ENCODE results near the gene R3HDM2. TPM values are rescaled to one million over a fixed set of nuclear protein-coding genes. Genes with fewer than 3 reads are reported as not detected.

The R3HDM2 gene
- total and polyA plus RNA-seq, 2 of the 13 experiments (the other 11 are each of a cell fraction or from before 2014, with no cell fraction given): 11.1 to 23.5 TPM

DNA sequence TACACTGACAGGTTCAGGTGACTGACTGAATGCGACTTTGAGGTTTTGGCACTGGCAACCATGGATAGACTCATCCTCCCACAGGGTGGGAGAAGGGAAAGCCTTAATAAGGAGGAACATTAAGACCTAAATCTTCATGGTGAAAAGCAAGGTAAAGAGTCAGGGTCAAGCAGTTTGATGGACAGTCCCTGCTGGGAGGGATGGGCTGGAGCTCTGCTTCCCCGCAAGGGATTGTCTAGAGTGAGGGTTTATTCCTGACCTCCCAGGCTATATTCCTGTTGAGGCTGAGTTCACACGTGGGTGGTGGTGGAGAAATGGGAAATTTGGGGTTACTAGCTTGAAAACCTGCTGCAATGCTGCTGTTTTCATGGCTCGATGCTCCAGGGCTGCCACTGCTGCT is 170.5 kb downstream of the R3HDM2 start:
- TF ChIP-seq ZNF720 (CRISPR knock-in tag; IDR thresholded peaks at IDR 0.05) (no peak), ZFP36L1 (CRISPR knock-in tag; IDR thresholded peaks at IDR 0.05) (no peak), POGZ (CRISPR knock-in tag; IDR thresholded peaks at IDR 0.05) (no peak), NFATC3 (CRISPR knock-in tag; IDR thresholded peaks at IDR 0.05) (no peak), ZNF567 (CRISPR knock-in tag; IDR thresholded peaks at IDR 0.05; ENCODE audit: borderline replicate concordance) (no peak), STAT5B (CRISPR knock-in tag; IDR thresholded peaks at IDR 0.05) (no peak), NR2F1 (CRISPR knock-in tag; IDR thresholded peaks at IDR 0.05) (no peak), POLR2A (IDR thresholded peaks at IDR 0.05; ENCODE audit: insufficient read depth in 1 of 2, low read depth in 2 of 2, low read length in 2 of 2) (no peak), ZNF33B (CRISPR knock-in tag; IDR thresholded peaks at IDR 0.05) (no peak), ZNF558 (CRISPR knock-in tag; IDR thresholded peaks at IDR 0.05; ENCODE audit: borderline replicate concordance) (no peak), NCOR1 (IDR thresholded peaks at IDR 0.05; ENCODE audit: borderline replicate concordance, low read length) (no peak)
- TF ChIP-seq, protein P1, sequence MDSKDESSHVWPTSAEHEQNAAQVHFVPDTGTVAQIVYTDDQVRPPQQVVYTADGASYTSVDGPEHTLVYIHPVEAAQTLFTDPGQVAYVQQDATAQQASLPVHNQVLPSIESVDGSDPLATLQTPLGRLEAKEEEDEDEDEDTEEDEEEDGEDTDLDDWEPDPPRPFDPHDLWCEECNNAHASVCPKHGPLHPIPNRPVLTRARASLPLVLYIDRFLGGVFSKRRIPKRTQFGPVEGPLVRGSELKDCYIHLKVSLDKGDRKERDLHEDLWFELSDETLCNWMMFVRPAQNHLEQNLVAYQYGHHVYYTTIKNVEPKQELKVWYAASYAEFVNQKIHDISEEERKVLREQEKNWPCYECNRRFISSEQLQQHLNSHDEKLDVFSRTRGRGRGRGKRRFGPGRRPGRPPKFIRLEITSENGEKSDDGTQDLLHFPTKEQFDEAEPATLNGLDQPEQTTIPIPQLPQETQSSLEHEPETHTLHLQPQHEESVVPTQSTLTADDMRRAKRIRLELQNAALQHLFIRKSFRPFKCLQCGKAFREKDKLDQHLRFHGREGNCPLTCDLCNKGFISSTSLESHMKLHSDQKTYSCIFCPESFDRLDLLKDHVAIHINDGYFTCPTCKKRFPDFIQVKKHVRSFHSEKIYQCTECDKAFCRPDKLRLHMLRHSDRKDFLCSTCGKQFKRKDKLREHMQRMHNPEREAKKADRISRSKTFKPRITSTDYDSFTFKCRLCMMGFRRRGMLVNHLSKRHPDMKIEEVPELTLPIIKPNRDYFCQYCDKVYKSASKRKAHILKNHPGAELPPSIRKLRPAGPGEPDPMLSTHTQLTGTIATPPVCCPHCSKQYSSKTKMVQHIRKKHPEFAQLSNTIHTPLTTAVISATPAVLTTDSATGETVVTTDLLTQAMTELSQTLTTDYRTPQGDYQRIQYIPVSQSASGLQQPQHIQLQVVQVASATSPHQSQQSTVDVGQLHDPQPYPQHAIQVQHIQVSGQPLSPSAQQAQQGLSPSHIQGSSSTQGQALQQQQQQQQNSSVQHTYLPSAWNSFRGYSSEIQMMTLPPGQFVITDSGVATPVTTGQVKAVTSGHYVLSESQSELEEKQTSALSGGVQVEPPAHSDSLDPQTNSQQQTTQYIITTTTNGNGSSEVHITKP (CRISPR knock-in tag; IDR thresholded peaks at IDR 0.05; ENCODE audit: low read depth): no peak
- TF ChIP-seq, protein P2, sequence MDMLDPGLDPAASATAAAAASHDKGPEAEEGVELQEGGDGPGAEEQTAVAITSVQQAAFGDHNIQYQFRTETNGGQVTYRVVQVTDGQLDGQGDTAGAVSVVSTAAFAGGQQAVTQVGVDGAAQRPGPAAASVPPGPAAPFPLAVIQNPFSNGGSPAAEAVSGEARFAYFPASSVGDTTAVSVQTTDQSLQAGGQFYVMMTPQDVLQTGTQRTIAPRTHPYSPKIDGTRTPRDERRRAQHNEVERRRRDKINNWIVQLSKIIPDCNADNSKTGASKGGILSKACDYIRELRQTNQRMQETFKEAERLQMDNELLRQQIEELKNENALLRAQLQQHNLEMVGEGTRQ (IDR thresholded peaks at IDR 0.05; ENCODE audit: low read depth, low read length): no peak
- TF ChIP-seq, protein P2 (CRISPR knock-in tag; IDR thresholded peaks at IDR 0.05; ENCODE audit: borderline replicate concordance): no peak
- TF ChIP-seq, protein P3, sequence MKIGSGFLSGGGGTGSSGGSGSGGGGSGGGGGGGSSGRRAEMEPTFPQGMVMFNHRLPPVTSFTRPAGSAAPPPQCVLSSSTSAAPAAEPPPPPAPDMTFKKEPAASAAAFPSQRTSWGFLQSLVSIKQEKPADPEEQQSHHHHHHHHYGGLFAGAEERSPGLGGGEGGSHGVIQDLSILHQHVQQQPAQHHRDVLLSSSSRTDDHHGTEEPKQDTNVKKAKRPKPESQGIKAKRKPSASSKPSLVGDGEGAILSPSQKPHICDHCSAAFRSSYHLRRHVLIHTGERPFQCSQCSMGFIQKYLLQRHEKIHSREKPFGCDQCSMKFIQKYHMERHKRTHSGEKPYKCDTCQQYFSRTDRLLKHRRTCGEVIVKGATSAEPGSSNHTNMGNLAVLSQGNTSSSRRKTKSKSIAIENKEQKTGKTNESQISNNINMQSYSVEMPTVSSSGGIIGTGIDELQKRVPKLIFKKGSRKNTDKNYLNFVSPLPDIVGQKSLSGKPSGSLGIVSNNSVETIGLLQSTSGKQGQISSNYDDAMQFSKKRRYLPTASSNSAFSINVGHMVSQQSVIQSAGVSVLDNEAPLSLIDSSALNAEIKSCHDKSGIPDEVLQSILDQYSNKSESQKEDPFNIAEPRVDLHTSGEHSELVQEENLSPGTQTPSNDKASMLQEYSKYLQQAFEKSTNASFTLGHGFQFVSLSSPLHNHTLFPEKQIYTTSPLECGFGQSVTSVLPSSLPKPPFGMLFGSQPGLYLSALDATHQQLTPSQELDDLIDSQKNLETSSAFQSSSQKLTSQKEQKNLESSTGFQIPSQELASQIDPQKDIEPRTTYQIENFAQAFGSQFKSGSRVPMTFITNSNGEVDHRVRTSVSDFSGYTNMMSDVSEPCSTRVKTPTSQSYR (CRISPR knock-in tag; IDR thresholded peaks at IDR 0.05; ENCODE audit: borderline replicate concordance): no peak
- Histone ChIP-seq H3K4me3 (replicated peaks in 1 of 3; ENCODE audit: insufficient read depth in 1 of 3, low read depth in 2 of 3, low read length in 3 of 3) (no peak overlapping the region), H3K4me1 (ENCODE audit: insufficient read depth, low read length) (peaks cover 13% of the 10 kb centered on the region), H3K79me2 (ENCODE audit: insufficient read depth, low read length) (no peaks in the 10 kb centered on the region), H3K36me3 (replicated peaks in 1 of 2; ENCODE audit: control insufficient read depth in 1 of 2, insufficient read depth in 2 of 2, low read length in 2 of 2) (peaks cover 9 to 46% of the 10 kb centered on the region in 2 experiments), H4K20me1 (ENCODE audit: insufficient read depth, low read length) (no peaks in the 10 kb centered on the region), H3K4me2 (ENCODE audit: low read depth, low read length) (no peak overlapping the region), H3K27me3 (ENCODE audit: control insufficient read depth in 1 of 2, insufficient read depth in 2 of 2, low read length in 2 of 2) (no peaks in the 10 kb centered on the region), H3K9ac (ENCODE audit: insufficient read depth, low read depth, low read length) (no peak overlapping the region), H3K9me3 (ENCODE audit: low read length) (no peaks in the 10 kb centered on the region), H3K27ac (ENCODE audit: extremely low read length, insufficient read depth, low read length) (no peak overlapping the region), H2AFZ (ENCODE audit: low read length) (no peak overlapping the region)
- DNase-seq (ENCODE audit: low spot score): no peak
- ATAC-seq: no peak
- no peak for FAIRE-seq
- in situ Hi-C loops (cut with HindIII; ENCODE audit: extremely low pct_ligation_motif_present, low pct_unique_long_range_greater_than_20kb) (loop anchor here (5.0 kb wide), 1 partner anchor 197 kb away; the partner anchor contains the start of genes GLI1 and INHBE), intact Hi-C loops (cut with micrococcal nuclease; ENCODE audit: unreplicated experiment) (loop anchor here (5.0 kb wide), 1 partner anchor 192 kb away; no protein-coding TSS in a partner anchor)
- BruUV-seq (replicated peaks): no TSS peak
- ChIA-PET CTCF (ENCODE audit: low intra/inter-chr PET ratio, low total read pairs) (no interaction called here), POLR2A (no interaction called here)
- 91% methylated on average over 4 of the region's 4 CpGs for WGBS (ENCODE audit: low lambda C conversion rate)
